Transverse colon (tissue), 4 donors: ENCODE data around the gene NCKAP5L.

Experiments used
- POLR2AphosphoS5 ChIP-seq, 3 donors: sonication (generic); formaldehyde crosslinking; IDR thresholded peaks; one replicate each; pipeline ENCODE4 v1.6.1; 2016; ENCODE audit warnings: antibody characterized with exemption in 3 of 3
- TF ChIP-seq, protein P1 (sequence below), 5 experiments: fragments of 200-600 bp in 3 of 5; fragments of 450-650 bp in 2 of 5; sonication (generic) in 3 of 5; IDR thresholded peaks; 1 replicate in 2 of 5; 2 replicates in 3 of 5; pipeline ENCODE4 v1.5.1; 2016 to 2017; ENCODE audit warnings: antibody characterized with exemption in 5 of 5, inconsistent platforms in 3 of 5, mild to moderate bottlenecking in 2 of 5, moderate library complexity in 1 of 5

- no peak for TF ChIP-seq POLR2AphosphoS5 (IDR thresholded peaks at IDR 0.05)
- TF ChIP-seq, protein P1, sequence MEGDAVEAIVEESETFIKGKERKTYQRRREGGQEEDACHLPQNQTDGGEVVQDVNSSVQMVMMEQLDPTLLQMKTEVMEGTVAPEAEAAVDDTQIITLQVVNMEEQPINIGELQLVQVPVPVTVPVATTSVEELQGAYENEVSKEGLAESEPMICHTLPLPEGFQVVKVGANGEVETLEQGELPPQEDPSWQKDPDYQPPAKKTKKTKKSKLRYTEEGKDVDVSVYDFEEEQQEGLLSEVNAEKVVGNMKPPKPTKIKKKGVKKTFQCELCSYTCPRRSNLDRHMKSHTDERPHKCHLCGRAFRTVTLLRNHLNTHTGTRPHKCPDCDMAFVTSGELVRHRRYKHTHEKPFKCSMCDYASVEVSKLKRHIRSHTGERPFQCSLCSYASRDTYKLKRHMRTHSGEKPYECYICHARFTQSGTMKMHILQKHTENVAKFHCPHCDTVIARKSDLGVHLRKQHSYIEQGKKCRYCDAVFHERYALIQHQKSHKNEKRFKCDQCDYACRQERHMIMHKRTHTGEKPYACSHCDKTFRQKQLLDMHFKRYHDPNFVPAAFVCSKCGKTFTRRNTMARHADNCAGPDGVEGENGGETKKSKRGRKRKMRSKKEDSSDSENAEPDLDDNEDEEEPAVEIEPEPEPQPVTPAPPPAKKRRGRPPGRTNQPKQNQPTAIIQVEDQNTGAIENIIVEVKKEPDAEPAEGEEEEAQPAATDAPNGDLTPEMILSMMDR (IDR thresholded peaks at IDR 0.05), result no peak
Measured at GRCh38 chr12:49853671-49854070, 25.5 kb upstream of the NCKAP5L start.
